SK-N-SH treated with all-trans-retinoic acid at 6 μM for 48 hours (cell line): ENCODE results near the gene EHD4.

Experiments
- ATAC-seq: fragments of 200-7000 bp; cut with Tn5 transposase; 3 replicates; pipeline ENCODE4 v1.9.1; 2020; ENCODE audit warnings: mild to moderate bottlenecking, moderate library complexity
- ARNTL ChIP-seq: fragments of 450-650 bp; formaldehyde crosslinking; IDR thresholded peaks from 2 replicates; pipeline ENCODE4 v1.5.0; 2020; ENCODE audit warnings: low read depth, mild to moderate bottlenecking, moderate library complexity, borderline replicate concordance
- BACH2 ChIP-seq: fragments of 250-450 bp; sonication (Bioruptor Pico); IDR thresholded peaks from 2 replicates; pipeline ENCODE4 v1.9.0; 2021; ENCODE audit warnings: mild to moderate bottlenecking, borderline replicate concordance
- CSDC2 ChIP-seq: fragments of 250-450 bp; sonication (Bioruptor Pico); IDR thresholded peaks from 2 replicates; pipeline ENCODE4 v1.5.0; 2020; ENCODE audit warnings: mild to moderate bottlenecking, moderate library complexity
- ESRRG ChIP-seq: fragments of 250-450 bp; sonication (Bioruptor Pico); IDR thresholded peaks from 2 replicates; pipeline ENCODE4 v1.6.1; 2021; ENCODE audit warnings: mild to moderate bottlenecking
- GLIS3 ChIP-seq: fragments of 250-450 bp; sonication (Bioruptor Pico); IDR thresholded peaks from 2 replicates; pipeline ENCODE4 v1.5.0; 2020; ENCODE audit warnings: mild to moderate bottlenecking, moderate library complexity
- ISL1 ChIP-seq: fragments of 250-450 bp; sonication (Bioruptor Pico); IDR thresholded peaks from 2 replicates; pipeline ENCODE4 v2.1.2; 2022; ENCODE audit warnings: mild to moderate bottlenecking, moderate library complexity
- OSR1 ChIP-seq: fragments of 250-450 bp; sonication (Bioruptor Pico); IDR thresholded peaks from 2 replicates; pipeline ENCODE4 v1.8.0; 2022; ENCODE audit warnings: moderate library complexity, mild to moderate bottlenecking, inconsistent platforms
- PPARA ChIP-seq: fragments of 250-450 bp; sonication (Bioruptor Pico); IDR thresholded peaks from 2 replicates; pipeline ENCODE4 v1.5.0; 2020; ENCODE audit warnings: mild to moderate bottlenecking, borderline replicate concordance
- RARB ChIP-seq: fragments of 250-450 bp; sonication (Bioruptor Pico); IDR thresholded peaks from 2 replicates; pipeline ENCODE4 v1.8.0; 2021; ENCODE audit warnings: mild to moderate bottlenecking, moderate library complexity
- SNAI2 ChIP-seq: fragments of 250-450 bp; sonication (Bioruptor Pico); IDR thresholded peaks from 2 replicates; pipeline ENCODE4 v1.5.0; 2020; ENCODE audit warnings: mild to moderate bottlenecking, moderate library complexity
- TCF4 ChIP-seq: fragments of 250-450 bp; sonication (Bioruptor Pico); IDR thresholded peaks from 2 replicates; pipeline ENCODE4 v1.8.0; 2021; ENCODE audit warnings: mild to moderate bottlenecking, moderate library complexity, borderline replicate concordance
- TOX ChIP-seq: fragments of 250-450 bp; sonication (Bioruptor Pico); IDR thresholded peaks from 2 replicates; pipeline ENCODE4 v1.8.0; 2021; ENCODE audit warnings: mild to moderate bottlenecking, moderate library complexity, borderline replicate concordance
- ZC3H10 ChIP-seq: fragments of 250-450 bp; sonication (Bioruptor Pico); IDR thresholded peaks from 2 replicates; pipeline ENCODE4 v1.5.1; 2021; ENCODE audit warnings: mild to moderate bottlenecking, moderate library complexity
- ZFP30 ChIP-seq: fragments of 450-650 bp; formaldehyde crosslinking; IDR thresholded peaks from 2 replicates; pipeline ENCODE4 v1.5.0; 2022; ENCODE audit warnings: mild to moderate bottlenecking, moderate library complexity
- ZNF565 ChIP-seq: fragments of 450-650 bp; formaldehyde crosslinking; conservative IDR thresholded peaks from 2 replicates; pipeline ENCODE4 v1.5.0; 2020; ENCODE audit warnings: low read depth, mild to moderate bottlenecking, moderate library complexity
- ZNF70 ChIP-seq: fragments of 450-650 bp; formaldehyde crosslinking; IDR thresholded peaks from 2 replicates; pipeline ENCODE4 v1.5.0; 2020; ENCODE audit warnings: mild to moderate bottlenecking, moderate library complexity
- ZNF8 ChIP-seq: fragments of 450-650 bp; formaldehyde crosslinking; IDR thresholded peaks from 2 replicates; pipeline ENCODE4 v1.5.0; 2020; ENCODE audit warnings: mild to moderate bottlenecking, moderate library complexity
- TF ChIP-seq, protein P1 (sequence below): fragments of 250-450 bp; sonication (Bioruptor Pico); IDR thresholded peaks from 2 replicates; pipeline ENCODE4 v1.8.0; 2021; ENCODE audit warnings: low read depth, mild to moderate bottlenecking, moderate library complexity, borderline replicate concordance
- TF ChIP-seq, protein P2 (sequence below): fragments of 250-450 bp; sonication (Bioruptor Pico); IDR thresholded peaks from 2 replicates; pipeline ENCODE4 v1.5.1; 2021; ENCODE audit warnings: mild to moderate bottlenecking, moderate library complexity
- TF ChIP-seq, protein P3 (sequence below): fragments of 250-450 bp; sonication (Bioruptor Pico); IDR thresholded peaks from 2 replicates; pipeline ENCODE4 v1.5.1; 2020; ENCODE audit warnings: low read depth, mild to moderate bottlenecking, moderate library complexity
- TF ChIP-seq, protein P4 (sequence below): fragments of 250-450 bp; sonication (Bioruptor Pico); IDR thresholded peaks from 2 replicates; pipeline ENCODE4 v1.8.0; 2020; ENCODE audit warnings: mild to moderate bottlenecking, moderate library complexity, borderline replicate concordance
- TF ChIP-seq, protein P5 (sequence below): fragments of 250-450 bp; sonication (Bioruptor Pico); IDR thresholded peaks from 2 replicates; pipeline ENCODE4 v1.5.0; 2020; ENCODE audit warnings: mild to moderate bottlenecking, moderate library complexity

Gene EHD4

DNA sequence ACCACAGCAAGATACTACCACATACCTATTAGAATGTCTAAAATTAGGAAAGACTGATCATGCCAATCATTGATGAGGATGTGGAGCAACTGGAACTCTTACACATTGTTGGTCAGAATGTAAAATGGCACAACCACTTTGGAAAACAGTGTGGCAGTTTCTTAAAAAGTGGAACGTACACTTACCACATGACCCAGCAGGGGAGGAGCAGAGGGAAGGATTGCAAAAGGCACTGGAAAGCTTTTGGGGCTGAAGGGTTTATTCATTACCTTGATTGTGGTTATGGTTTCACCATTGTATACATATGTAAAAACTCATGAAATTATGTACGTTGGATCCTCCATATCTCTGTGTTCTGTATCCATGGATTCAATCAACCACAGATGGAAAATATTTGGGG, 3.3 kb upstream of the EHD4 start:
- no peak for TF ChIP-seq ESRRG
- TF ChIP-seq ZNF565 = no peak
- TF ChIP-seq ZFP30 (CRISPR knock-in tag) = no peak
- TF ChIP-seq RARB (CRISPR knock-in tag) = no peak
- no peak for TF ChIP-seq ISL1 (CRISPR knock-in tag)
- TF ChIP-seq, protein P1, sequence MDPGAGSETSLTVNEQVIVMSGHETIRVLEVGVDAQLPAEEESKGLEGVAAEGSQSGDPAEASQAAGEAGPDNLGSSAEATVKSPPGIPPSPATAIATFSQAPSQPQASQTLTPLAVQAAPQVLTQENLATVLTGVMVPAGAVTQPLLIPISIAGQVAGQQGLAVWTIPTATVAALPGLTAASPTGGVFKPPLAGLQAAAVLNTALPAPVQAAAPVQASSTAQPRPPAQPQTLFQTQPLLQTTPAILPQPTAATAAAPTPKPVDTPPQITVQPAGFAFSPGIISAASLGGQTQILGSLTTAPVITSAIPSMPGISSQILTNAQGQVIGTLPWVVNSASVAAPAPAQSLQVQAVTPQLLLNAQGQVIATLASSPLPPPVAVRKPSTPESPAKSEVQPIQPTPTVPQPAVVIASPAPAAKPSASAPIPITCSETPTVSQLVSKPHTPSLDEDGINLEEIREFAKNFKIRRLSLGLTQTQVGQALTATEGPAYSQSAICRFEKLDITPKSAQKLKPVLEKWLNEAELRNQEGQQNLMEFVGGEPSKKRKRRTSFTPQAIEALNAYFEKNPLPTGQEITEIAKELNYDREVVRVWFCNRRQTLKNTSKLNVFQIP = no peak
- no peak for TF ChIP-seq TOX (CRISPR knock-in tag)
- no peak for ATAC-seq

DNA sequence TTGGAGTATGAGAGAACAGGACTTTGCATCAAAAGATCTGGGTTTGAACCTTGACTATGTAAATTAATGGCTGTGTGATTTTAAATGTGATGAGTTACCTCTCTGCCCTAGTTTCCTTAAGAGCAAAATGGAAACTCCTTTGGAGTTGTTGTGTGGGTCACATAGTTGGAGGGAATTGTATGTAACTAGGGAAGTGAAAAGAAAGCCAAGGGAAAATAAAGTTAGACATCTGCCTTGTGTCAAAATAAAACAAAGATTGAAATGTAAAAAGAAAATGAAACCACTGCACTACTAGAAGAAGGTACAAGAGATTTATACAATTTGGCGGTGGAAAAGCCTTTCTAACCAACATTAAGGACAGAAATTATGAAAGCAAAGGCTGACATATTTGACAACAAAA, 1.7 kb upstream of the EHD4 start:
- TF ChIP-seq, protein P2, sequence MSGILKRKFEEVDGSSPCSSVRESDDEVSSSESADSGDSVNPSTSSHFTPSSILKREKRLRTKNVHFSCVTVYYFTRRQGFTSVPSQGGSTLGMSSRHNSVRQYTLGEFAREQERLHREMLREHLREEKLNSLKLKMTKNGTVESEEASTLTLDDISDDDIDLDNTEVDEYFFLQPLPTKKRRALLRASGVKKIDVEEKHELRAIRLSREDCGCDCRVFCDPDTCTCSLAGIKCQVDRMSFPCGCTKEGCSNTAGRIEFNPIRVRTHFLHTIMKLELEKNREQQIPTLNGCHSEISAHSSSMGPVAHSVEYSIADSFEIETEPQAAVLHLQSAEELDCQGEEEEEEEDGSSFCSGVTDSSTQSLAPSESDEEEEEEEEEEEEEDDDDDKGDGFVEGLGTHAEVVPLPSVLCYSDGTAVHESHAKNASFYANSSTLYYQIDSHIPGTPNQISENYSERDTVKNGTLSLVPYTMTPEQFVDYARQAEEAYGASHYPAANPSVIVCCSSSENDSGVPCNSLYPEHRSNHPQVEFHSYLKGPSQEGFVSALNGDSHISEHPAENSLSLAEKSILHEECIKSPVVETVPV (CRISPR knock-in tag) = no peak
- TF ChIP-seq, protein P3, sequence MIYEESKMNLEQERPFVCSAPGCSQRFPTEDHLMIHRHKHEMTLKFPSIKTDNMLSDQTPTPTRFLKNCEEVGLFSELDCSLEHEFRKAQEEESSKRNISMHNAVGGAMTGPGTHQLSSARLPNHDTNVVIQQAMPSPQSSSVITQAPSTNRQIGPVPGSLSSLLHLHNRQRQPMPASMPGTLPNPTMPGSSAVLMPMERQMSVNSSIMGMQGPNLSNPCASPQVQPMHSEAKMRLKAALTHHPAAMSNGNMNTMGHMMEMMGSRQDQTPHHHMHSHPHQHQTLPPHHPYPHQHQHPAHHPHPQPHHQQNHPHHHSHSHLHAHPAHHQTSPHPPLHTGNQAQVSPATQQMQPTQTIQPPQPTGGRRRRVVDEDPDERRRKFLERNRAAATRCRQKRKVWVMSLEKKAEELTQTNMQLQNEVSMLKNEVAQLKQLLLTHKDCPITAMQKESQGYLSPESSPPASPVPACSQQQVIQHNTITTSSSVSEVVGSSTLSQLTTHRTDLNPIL = no peak
- TF ChIP-seq BACH2 (CRISPR knock-in tag) = no peak
- TF ChIP-seq ZNF70 = no peak
- TF ChIP-seq, protein P4, sequence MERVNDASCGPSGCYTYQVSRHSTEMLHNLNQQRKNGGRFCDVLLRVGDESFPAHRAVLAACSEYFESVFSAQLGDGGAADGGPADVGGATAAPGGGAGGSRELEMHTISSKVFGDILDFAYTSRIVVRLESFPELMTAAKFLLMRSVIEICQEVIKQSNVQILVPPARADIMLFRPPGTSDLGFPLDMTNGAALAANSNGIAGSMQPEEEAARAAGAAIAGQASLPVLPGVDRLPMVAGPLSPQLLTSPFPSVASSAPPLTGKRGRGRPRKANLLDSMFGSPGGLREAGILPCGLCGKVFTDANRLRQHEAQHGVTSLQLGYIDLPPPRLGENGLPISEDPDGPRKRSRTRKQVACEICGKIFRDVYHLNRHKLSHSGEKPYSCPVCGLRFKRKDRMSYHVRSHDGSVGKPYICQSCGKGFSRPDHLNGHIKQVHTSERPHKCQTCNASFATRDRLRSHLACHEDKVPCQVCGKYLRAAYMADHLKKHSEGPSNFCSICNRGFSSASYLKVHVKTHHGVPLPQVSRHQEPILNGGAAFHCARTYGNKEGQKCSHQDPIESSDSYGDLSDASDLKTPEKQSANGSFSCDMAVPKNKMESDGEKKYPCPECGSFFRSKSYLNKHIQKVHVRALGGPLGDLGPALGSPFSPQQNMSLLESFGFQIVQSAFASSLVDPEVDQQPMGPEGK = no peak
- TF ChIP-seq, protein P1 = no peak
- TF ChIP-seq TOX (CRISPR knock-in tag) = no peak
- TF ChIP-seq RARB (CRISPR knock-in tag) = no peak
- TF ChIP-seq, protein P5, sequence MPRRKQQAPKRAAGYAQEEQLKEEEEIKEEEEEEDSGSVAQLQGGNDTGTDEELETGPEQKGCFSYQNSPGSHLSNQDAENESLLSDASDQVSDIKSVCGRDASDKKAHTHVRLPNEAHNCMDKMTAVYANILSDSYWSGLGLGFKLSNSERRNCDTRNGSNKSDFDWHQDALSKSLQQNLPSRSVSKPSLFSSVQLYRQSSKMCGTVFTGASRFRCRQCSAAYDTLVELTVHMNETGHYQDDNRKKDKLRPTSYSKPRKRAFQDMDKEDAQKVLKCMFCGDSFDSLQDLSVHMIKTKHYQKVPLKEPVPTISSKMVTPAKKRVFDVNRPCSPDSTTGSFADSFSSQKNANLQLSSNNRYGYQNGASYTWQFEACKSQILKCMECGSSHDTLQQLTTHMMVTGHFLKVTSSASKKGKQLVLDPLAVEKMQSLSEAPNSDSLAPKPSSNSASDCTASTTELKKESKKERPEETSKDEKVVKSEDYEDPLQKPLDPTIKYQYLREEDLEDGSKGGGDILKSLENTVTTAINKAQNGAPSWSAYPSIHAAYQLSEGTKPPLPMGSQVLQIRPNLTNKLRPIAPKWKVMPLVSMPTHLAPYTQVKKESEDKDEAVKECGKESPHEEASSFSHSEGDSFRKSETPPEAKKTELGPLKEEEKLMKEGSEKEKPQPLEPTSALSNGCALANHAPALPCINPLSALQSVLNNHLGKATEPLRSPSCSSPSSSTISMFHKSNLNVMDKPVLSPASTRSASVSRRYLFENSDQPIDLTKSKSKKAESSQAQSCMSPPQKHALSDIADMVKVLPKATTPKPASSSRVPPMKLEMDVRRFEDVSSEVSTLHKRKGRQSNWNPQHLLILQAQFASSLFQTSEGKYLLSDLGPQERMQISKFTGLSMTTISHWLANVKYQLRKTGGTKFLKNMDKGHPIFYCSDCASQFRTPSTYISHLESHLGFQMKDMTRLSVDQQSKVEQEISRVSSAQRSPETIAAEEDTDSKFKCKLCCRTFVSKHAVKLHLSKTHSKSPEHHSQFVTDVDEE = no peak
- no peak for TF ChIP-seq ZNF565
- no peak for TF ChIP-seq GLIS3
- TF ChIP-seq CSDC2 (CRISPR knock-in tag) = no peak
- no peak for TF ChIP-seq TCF4
- ATAC-seq = no peak

DNA sequence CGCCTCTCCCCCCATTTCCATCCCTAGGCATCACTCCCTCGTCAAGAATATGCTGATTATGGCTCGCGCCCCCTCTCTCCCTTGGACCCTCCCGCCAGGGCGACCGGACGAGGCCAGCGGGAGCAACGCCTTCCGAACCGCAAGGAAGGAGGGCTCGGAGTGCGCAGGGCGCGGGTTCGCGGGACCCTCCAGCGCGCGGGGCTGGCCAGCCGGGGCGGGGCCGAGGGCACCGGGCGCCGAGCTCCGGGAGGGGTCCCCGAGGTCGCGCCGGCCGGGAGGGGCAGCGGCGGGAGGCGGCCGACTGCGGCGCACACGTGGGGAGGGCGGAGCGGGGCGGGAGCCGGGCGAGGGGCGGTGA, 483 bp downstream of the EHD4 start:
- ATAC-seq = peak; percentile 28
- TF ChIP-seq OSR1 = no peak
- TF ChIP-seq TCF4 = no peak
- TF ChIP-seq, protein P2 (CRISPR knock-in tag) = no peak
- TF ChIP-seq, protein P4 = no peak
- no peak for TF ChIP-seq ZNF8 (CRISPR knock-in tag)
- TF ChIP-seq TOX (CRISPR knock-in tag) = no peak
- no peak for TF ChIP-seq ZC3H10 (CRISPR knock-in tag)
- no peak for TF ChIP-seq ARNTL (CRISPR knock-in tag)
- no peak for TF ChIP-seq CSDC2 (CRISPR knock-in tag)
- TF ChIP-seq PPARA (CRISPR knock-in tag) = no peak
- no peak for TF ChIP-seq GLIS3
- TF ChIP-seq ZFP30 (CRISPR knock-in tag) = no peak
- no peak for TF ChIP-seq RARB (CRISPR knock-in tag)
- no peak for TF ChIP-seq SNAI2 (CRISPR knock-in tag)
- TF ChIP-seq ZNF70 = no peak
